Esophagus muscularis mucosa (tissue), 4 donors: ENCODE measurements around the gene SLC1A4. TPM values are rescaled to one million over a fixed set of nuclear protein-coding genes. Genes with fewer than 3 reads are reported as not detected.

Experiments
- DNase-seq: peaks from one replicate; pipeline ENCODE4 v3.0.0-alpha.2; 2017; ENCODE audit errors: extremely low spot score
- H3K27ac ChIP-seq, 4 donors: fragments of 200-600 bp; sonication (generic); replicated peaks in 1 of 4; 1 replicate in 3 of 4; 2 replicates in 1 of 4; pipeline ENCODE4 v1.5.1; 2016 to 2019; ENCODE audit warnings: mild to moderate bottlenecking in 1 of 4
- H3K27me3 ChIP-seq, 4 donors: fragments of 200-600 bp; sonication (generic); one replicate each; pipeline versions ENCODE4 v1.5.1 to v1.6.0; 2016 to 2019
- H3K36me3 ChIP-seq, 4 donors: fragments of 200-600 bp; sonication (generic); one replicate each; pipeline ENCODE4 v1.5.1; 2016 to 2019
- H3K4me1 ChIP-seq, 4 donors: fragments of 200-600 bp; sonication (generic); one replicate each; pipeline ENCODE4 v1.5.1; 2016 to 2019
- H3K4me3 ChIP-seq, 4 donors: fragments of 200-600 bp; sonication (generic); 1 replicate in 2 of 4; 2 replicates in 2 of 4; pipeline ENCODE4 v1.5.1; 2016 to 2019; ENCODE audit warnings: mild to moderate bottlenecking in 4 of 4, moderate library complexity in 1 of 4
- H3K9me3 ChIP-seq, 4 donors: fragments of 200-600 bp; sonication (generic); 1 replicate in 3 of 4; 2 replicates in 1 of 4; pipeline ENCODE4 v1.5.1; 2016 to 2019
- CTCF ChIP-seq, 3 experiments: fragments of 200-600 bp in 2 of 3; fragments of 450-650 bp in 1 of 3; sonication (generic) in 2 of 3; IDR thresholded peaks; one replicate each; pipeline ENCODE4 v1.5.1; 2017 to 2019; ENCODE audit warnings: antibody characterized with exemption in 3 of 3, mild to moderate bottlenecking in 2 of 3, moderate library complexity in 1 of 3
- EP300 ChIP-seq: sonication (generic); formaldehyde crosslinking; IDR thresholded peaks from one replicate; pipeline ENCODE4 v1.6.1; 2017; ENCODE audit warnings: antibody characterized with exemption
- POLR2A ChIP-seq: fragments of 450-650 bp; IDR thresholded peaks from one replicate; pipeline ENCODE4 v1.6.1; 2017; ENCODE audit warnings: antibody characterized with exemption, moderate library complexity, mild to moderate bottlenecking, low read depth
- POLR2AphosphoS5 ChIP-seq, 2 donors: sonication (generic); formaldehyde crosslinking; IDR thresholded peaks; one replicate each; pipeline ENCODE4 v1.6.1; 2017; ENCODE audit warnings: antibody characterized with exemption in 2 of 2
- WGBS: methylation state at CpG from one replicate; pipeline ENCODE4 v1.1.5; 2018; 5-methylcytosine and 5-hydroxymethylcytosine counted together
- intact Hi-C: fragments of 100-400 bp; cut with DNase I; formaldehyde crosslinking; loops from one replicate; pipeline ENCODE4 v1.15.1; 2023
- total RNA-seq, 4 donors: library from RNA; depleted of rRNA; stranded (reverse); fragments of >200 nt; gene quantifications; one replicate each; pipeline versions ENCODE4 v1.1.0 to v1.2.1, GENCODE V29; 2016

The SLC1A4 gene
- total RNA-seq, 4 donors from 2014 or later, result 10.4 to 15.1 (median 10.8) TPM

DNA sequence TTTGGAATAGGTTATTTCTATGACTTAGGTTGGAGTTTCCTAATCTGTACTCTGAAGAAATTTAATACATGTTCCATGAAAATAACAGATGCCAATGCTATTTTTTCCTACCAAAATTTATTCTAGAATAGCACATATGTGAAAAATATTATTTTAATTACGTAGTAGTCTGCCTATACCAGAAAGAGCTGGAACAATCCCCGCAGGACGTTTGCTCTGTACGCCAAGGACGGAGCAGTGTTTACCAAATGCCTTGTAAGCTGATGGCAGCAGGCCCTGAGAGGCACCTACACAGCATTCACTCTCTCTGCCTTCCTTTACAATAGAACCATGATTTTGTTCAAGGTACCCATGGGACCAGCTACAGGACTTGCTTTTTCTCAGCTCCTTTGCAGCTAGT is 16.8 kb upstream of the SLC1A4 start:
- no peak for DNase-seq
- H3K27ac ChIP-seq, result peak overlapping the region in 1 of 4 donors; percentile 48

GRCh38 chr2:64972876-64973275 is 16.3 kb upstream of the SLC1A4 start:
- WGBS, result 73% methylated on average over 1 of the region's 1 CpG
- Histone ChIP-seq H3K4me3 (no peak overlapping the region), H3K9me3 (no peaks in the 10 kb centered on the region), H3K36me3 (no peaks in the 10 kb centered on the region), H3K27me3 (no peaks in the 10 kb centered on the region), H3K4me1 (peaks cover 16 to 42% (median 19%) of the 10 kb centered on the region in 4 donors), H3K27ac (peak overlapping the region in 1 of 4 donors; percentile 48)
- intact Hi-C loops, result no loop called here
- DNase-seq, result no peak
- TF ChIP-seq POLR2A, result no peak
- TF ChIP-seq POLR2AphosphoS5 (IDR thresholded peaks at IDR 0.05), result no peak
- TF ChIP-seq EP300, result no peak

More for the DNA sequence above, 16.8 kb upstream of the SLC1A4 start:
- no peaks in the 10 kb centered on the region for H3K27me3 ChIP-seq
- no peak overlapping the region for H3K4me3 ChIP-seq
- intact Hi-C loops, result no loop called here
- H3K4me1 ChIP-seq, result peaks cover 16 to 42% (median 19%) of the 10 kb centered on the region in 4 donors
- no peak for TF ChIP-seq EP300
- TF ChIP-seq POLR2A, result no peak
- TF ChIP-seq POLR2AphosphoS5 (IDR thresholded peaks at IDR 0.05), result no peak
- no peak for TF ChIP-seq CTCF (IDR thresholded peaks at IDR 0.05)
- H3K9me3 ChIP-seq, result no peaks in the 10 kb centered on the region
- WGBS, result 84% methylated on average over 5 of the region's 5 CpGs
- no peaks in the 10 kb centered on the region for H3K36me3 ChIP-seq

- 24% methylated on average over 4 of the region's 4 CpGs for WGBS
Measured at GRCh38 chr2:64975232-64975821, 13.9 kb upstream of the SLC1A4 start.

DNA sequence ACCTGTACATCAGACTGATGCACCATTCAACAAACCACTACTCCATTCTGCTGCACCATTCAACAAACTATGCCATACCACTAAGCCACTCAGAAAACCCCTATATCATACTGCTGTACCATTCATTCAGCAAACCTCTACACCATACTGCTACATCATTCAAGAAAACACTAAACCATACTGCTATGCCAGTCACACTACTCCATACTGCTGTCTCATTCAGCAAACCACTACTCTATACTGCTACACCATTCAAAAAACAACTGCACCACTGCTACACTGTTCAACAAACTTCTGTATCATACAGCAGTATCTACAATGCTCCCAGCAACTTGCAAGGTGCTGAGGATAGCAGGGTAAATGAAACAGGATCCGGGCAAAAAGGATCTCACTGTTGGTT is 12.9 kb upstream of the SLC1A4 start:
- no peaks in the 10 kb centered on the region for H3K27me3 ChIP-seq
- H3K9me3 ChIP-seq, result no peaks in the 10 kb centered on the region
- H3K4me1 ChIP-seq, result peaks cover 16 to 42% (median 19%) of the 10 kb centered on the region in 4 donors
- TF ChIP-seq CTCF (IDR thresholded peaks at IDR 0.05) (no peak), EP300 (no peak), POLR2AphosphoS5 (IDR thresholded peaks at IDR 0.05) (no peak), POLR2A (no peak)
- DNase-seq, result no peak
- 89% methylated on average over 1 of the region's 1 CpG for WGBS
- H3K36me3 ChIP-seq, result no peaks in the 10 kb centered on the region
- H3K27ac ChIP-seq, result peak overlapping the region in 1 of 4 donors; percentile 60
- intact Hi-C loops, result no loop called here
- H3K4me3 ChIP-seq, result no peak overlapping the region

More at GRCh38 chr2:64975232-64975821, 13.9 kb upstream of the SLC1A4 start:
- Histone ChIP-seq H3K27me3 (no peaks in the 10 kb centered on the region), H3K27ac (peak overlapping the region; percentile 36 to 63 (median 51)), H3K36me3 (no peaks in the 10 kb centered on the region), H3K4me3 (peak overlapping the region in 1 of 4 donors; percentile 4), H3K4me1 (peaks cover 16 to 42% (median 19%) of the 10 kb centered on the region in 4 donors), H3K9me3 (no peaks in the 10 kb centered on the region)
- TF ChIP-seq CTCF (IDR thresholded peaks at IDR 0.05) (no peak), EP300 (no peak), POLR2A (no peak), POLR2AphosphoS5 (IDR thresholded peaks at IDR 0.05) (peak; percentile 58 to 72)
- intact Hi-C loops, result no loop called here
- DNase-seq, result no peak

- 98% methylated on average over 4 of the region's 4 CpGs for WGBS
- H3K4me1 ChIP-seq, result peaks cover 16 to 31% (median 19%) of the 10 kb centered on the region in 4 donors
- no peaks in the 10 kb centered on the region for H3K36me3 ChIP-seq
- no peak for DNase-seq
- no peak overlapping the region for H3K27ac ChIP-seq
- no peaks in the 10 kb centered on the region for H3K27me3 ChIP-seq
- no peaks in the 10 kb centered on the region for H3K9me3 ChIP-seq
- no peak overlapping the region for H3K4me3 ChIP-seq
- intact Hi-C loops, result no loop called here
- TF ChIP-seq EP300, result no peak
- no peak for TF ChIP-seq POLR2A
- peak in 1 of 3 experiments; percentile 23 for TF ChIP-seq CTCF (IDR thresholded peaks at IDR 0.05)
- TF ChIP-seq POLR2AphosphoS5 (IDR thresholded peaks at IDR 0.05), result no peak
Measured at GRCh38 chr2:64978514-64979268, 10.5 kb upstream of the SLC1A4 start.
